GM18498 (cell line): Measurements from ENCODE around the gene HSPBAP1.

Source experiments
- ATAC-seq: cut with Tn5 transposase; IDR thresholded peaks from one replicate; pipeline ENCODE4 v1.9.1; 2021; ENCODE audit warnings: mild to moderate bottlenecking, moderate library complexity; ENCODE audit not compliant: unreplicated experiment

The HSPBAP1 gene, protein sequence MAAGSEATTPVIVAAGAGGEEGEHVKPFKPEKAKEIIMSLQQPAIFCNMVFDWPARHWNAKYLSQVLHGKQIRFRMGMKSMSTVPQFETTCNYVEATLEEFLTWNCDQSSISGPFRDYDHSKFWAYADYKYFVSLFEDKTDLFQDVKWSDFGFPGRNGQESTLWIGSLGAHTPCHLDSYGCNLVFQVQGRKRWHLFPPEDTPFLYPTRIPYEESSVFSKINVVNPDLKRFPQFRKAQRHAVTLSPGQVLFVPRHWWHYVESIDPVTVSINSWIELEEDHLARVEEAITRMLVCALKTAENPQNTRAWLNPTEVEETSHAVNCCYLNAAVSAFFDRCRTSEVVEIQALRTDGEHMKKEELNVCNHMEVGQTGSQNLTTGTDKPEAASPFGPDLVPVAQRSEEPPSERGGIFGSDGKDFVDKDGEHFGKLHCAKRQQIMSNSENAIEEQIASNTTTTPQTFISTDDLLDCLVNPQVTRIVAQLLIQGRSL

GRCh38 chr3:122793568-122794416 lies at the start of gene HSPBAP1:
Gene HSPBAP1 (minus strand): TSS chr3:122793831. CDS start chr3:122793680, 151 bp downstream.
- ATAC-seq, result peak; percentile 66

- no peak for ATAC-seq
Measured at GRCh38 chr3:122835590-122835989, 42.0 kb upstream of the HSPBAP1 start.

- ATAC-seq, result no peak
Measured at GRCh38 chr3:122828281-122828680, 34.6 kb upstream of the HSPBAP1 start.

DNA sequence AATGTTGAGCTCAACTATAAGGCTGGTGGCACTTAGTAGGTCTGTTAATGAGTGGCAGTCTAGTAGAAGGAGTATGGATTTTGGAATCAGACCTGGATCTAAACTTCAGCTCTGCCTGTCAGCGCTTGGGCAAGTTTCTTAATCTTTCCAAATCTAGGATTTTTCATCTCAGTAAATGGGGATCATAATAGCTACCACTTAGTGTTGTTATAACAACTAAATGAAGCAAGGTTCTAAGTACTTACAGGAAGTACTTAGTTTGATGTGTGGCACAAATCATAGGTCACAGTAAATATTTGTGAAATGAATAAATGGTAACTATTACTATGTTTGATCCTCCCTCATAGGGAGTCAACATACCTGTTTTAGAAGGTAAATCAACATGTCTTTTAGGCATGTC lies 32.6 kb upstream of the HSPBAP1 start:
- ATAC-seq, result no peak

- no peak for ATAC-seq
Measured at GRCh38 chr3:122825460-122825859, 31.8 kb upstream of the HSPBAP1 start.

- ATAC-seq, result no peak
Measured at GRCh38 chr3:122824465-122825381, 31.1 kb upstream of the HSPBAP1 start.

DNA sequence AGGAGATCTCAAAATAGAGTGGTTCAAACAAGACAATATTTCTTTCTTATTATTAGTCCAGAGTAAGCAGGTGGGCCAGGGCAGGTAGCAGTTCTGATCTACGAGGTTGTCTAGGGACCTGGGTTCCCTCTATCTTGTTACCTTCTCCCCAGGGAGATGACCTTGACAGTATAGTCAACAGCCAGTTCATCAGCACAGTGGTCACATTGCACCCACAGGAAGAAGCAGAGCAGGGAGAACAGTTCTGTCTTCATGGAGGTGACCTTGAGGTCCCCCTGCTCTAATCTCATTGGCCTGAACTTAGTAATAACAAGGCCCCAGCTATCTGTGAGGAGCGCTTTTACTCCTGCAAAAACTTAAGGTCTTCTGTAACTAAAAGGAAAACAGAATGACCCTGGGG lies 23.0 kb upstream of the HSPBAP1 start:
- no peak for ATAC-seq

GRCh38 chr3:122810734-122811133 lies 17.1 kb upstream of the HSPBAP1 start:
- no peak for ATAC-seq

DNA sequence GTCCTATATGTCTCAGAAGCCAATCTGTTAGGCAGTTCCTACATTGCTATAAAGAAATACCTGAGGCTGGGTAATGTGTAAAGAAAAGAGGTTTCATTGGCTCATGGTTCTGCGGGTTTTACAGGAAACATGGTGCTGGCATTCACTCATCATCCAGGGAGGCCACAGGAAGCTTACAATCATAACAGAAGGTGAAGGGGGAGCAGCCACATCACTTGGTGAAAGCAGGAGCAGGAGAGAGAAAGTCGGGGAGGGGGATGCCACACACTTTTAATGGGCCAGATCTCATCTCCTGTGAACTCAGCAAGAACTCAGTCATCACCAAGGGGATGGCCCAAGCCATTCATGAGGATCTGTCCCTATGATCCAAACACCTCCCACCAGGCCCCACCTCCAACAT lies 10.3 kb upstream of the HSPBAP1 start:
- no peak for ATAC-seq

- no peak for ATAC-seq
Measured at GRCh38 chr3:122802323-122802722, 8.7 kb upstream of the HSPBAP1 start.

GRCh38 chr3:122800706-122801237 lies 7.1 kb upstream of the HSPBAP1 start:
- ATAC-seq, result no peak

DNA sequence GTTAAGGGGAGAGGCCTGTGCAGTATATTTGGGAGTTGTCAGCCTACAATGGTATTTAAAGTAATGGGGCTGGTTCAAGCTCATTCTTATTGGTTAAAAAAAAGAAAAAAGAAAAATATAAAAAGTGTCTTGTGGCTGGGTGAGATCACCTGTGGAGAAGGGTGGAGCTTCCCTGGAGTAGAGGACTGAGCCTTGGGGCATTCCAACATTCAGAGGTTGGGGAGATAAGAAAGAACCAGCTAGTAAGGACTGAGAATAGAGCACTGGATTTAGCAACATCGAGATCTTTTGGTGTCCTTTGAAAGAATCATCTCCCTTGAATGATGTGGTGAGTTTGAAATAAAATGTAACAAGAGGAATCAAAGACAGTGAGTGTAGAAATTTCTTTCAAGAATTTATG lies 6.4 kb upstream of the HSPBAP1 start:
- no peak for ATAC-seq

- ATAC-seq, result no peak
Measured at GRCh38 chr3:122799322-122799721, 5.7 kb upstream of the HSPBAP1 start.

DNA sequence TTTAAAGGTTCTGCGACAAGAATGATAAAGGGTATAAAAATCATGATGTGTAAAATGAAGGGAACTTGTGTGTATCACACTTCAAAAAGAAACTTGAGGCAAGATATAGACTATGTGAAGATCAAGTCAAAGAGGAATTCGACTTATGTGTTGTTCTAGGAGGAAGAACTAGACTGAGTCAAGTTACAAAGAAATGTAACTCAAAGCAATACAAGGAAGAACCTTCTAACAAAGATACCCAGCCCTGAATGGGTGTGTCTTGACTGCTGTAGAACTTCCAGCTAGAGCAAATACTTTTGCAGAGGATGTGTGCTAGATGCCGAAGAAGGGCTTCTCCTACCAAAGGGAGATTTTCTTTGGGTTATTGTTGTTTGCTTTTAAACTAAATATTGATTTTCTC lies 3.7 kb upstream of the HSPBAP1 start:
- ATAC-seq, result no peak

DNA sequence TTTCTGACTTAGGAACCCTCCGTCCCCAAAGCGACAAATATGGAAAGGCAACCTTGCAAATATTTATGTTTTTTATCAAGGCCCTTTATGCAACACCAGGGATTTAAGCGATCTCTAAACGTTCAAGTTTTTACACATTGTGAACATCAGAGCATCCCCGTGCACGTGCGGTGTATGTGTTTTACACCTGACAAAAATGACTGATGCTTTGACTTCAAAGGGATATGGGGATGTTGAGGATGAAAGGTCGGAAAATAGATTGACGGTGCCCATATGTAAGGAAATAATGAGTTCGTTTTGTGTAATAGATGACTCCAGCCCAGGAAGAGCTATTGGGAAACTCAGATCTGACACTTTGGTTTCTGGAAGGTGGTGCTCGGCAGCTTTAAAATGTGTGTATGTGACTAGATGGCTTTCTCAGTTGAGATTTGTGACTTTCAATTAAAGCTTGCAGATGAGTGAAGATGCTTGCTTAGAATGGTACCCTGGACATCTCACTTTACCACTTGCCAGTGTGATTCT lies 2.1 kb upstream of the HSPBAP1 start:
- no peak for ATAC-seq

GRCh38 chr3:122794779-122795673 lies 1.4 kb upstream of the HSPBAP1 start, which contains the start of gene SLC49A4:
Gene SLC49A4 (plus strand): TSS chr3:122795069. CDS start chr3:122795193, 124 bp downstream.
- peak; percentile 83 for ATAC-seq

- ATAC-seq, result no peak
Measured at GRCh38 chr3:122794483-122794778, 800 bp upstream of the HSPBAP1 start.

DNA sequence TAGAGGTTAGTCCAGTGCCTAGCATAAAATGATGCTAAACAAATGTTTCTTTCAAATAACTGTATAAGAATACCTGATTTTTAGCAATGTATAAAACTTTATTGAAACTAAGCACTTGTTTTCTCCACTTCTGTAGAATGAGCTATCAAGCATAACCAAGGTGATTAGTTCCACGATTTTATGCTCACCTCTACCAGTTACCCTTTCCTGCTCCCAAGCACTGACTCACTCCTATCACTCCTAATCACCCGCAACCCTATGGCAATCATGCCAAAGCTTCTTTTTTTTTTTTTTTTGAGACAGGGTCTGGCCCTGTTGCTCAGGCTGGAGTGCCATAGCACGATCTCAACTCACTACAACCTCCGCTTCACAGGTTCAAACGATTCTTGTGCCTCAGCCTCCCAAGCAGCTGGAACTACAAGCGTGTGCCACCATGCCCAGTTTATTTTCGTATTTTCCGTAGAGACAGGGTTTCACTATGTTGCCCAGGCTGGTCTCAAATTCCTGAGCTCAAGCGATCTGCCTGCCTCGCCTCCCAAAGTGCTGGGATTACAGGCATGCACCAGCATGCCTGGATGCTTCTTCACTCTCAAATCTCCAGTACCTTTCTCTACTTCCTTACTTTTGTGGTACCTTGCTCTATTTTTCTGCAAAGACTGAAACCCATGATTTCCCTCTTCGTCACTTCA lies 3.9 kb downstream of the HSPBAP1 start:
- ATAC-seq, result no peak

- ATAC-seq, result no peak
Measured at GRCh38 chr3:122787872-122788271, 5.8 kb downstream of the HSPBAP1 start.
